DMS79 treated with DMSO at 0.1 percent for 48 hours (cell line): ENCODE results near the gene ALPL.

ENCODE experiments used
- DNase-seq: peaks from one replicate; lab custom pipeline; 2025; lab: John Stamatoyannopoulos, UW

ALPL gene

GRCh38 chr1:21598904-21599303 lies 89.7 kb downstream of the ALPL start:
- DNase-seq = no peak

DNA sequence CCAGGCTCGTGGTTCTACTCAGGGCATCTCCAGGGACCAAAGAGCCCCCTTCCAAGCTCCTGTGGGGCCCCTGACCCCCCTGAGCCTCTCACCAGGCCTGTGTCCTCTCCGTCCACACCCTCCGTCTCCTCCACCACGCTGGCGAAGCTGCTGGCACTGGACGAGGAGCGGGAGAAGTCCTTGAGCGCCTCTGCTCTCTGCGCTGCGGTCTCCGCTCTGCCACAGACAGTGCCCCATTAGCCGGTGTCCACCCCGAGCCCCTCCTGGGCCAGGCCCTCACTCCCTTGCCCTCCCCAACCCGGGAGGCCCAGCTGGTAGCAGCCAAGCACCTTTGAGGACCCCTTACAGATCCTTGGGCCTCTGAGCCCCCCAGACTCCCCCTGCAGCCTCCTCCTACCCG lies 90.2 kb downstream of the ALPL start:
- DNase-seq = no peak

DNA sequence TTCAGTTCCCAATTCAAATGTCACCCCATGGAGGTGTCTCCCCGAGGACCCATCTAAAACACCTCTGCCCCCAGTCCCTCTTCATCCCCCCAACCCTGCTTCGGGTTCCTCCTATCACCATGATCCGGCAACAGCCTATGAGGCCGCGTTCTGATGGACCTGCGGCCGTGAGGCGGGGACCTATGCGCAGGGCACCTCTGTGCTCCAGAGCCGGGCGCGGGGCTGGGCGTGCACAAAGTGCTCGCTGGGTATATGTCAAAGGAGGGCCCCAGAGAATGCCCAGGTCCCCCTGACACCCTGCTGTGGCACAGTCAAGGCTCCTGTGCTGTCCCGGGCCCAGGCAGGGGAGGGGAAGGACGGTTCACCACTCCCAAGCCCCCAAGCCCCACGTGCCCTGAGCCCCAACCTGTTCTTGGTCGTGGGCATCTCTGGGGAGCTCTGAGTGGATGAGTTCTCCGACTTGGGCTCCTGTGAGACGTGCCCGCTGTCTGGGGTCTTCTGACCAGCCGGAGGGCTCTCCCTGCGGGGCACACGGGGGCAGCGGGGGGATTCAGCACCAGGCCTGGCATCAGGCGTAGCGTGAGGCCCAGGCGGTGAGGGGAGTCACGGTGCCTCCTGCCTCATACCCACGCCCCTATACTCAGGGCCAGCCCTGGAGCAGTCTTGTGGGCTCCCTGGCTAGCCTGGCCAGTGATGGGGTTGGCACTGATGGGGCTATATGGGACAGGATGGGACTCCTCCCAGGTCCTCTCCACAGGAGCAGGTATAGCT lies 92.2 kb downstream of the ALPL start:
- no peak for DNase-seq

GRCh38 chr1:21603177-21604138 lies 94.2 kb downstream of the ALPL start:
- no peak for DNase-seq

DNA sequence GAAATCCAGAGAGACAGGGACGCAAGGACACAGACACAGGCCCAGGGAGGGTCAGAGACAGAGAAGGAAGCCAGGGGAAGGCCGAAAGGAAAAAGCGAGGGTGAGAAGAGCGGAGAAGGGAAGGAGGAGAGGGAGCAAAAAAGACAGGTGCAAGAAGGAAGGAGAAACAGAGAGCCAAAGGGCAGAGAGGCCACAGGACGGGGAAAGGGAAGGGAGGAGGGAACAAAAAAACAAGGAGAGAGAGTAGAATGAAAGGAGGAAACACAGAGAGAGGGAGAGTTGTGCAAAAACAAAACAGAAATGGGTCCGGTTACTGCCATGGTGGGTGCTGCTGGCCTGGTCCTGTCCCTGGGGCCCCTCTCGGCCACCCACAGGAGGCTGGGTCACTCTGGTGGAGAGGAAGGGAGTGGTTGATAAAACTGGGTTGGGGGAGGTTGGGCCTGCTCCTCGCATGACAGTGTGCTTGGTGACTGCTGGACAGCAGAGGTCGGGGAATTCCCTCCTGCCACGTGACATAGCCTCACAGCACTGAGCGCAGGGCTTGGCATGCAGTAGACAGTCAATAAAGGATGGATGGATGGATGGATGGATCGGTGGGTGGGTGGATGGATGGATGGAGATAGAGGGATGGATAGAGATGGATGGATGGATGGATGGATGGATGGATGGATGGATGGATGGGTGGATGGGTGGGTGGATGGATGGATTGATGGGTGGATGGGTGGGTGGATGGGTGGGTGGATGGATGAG lies 95.2 kb downstream of the ALPL start:
- no peak for DNase-seq

GRCh38 chr1:21605012-21605715 lies 95.9 kb downstream of the ALPL start:
- no peak for DNase-seq

DNA sequence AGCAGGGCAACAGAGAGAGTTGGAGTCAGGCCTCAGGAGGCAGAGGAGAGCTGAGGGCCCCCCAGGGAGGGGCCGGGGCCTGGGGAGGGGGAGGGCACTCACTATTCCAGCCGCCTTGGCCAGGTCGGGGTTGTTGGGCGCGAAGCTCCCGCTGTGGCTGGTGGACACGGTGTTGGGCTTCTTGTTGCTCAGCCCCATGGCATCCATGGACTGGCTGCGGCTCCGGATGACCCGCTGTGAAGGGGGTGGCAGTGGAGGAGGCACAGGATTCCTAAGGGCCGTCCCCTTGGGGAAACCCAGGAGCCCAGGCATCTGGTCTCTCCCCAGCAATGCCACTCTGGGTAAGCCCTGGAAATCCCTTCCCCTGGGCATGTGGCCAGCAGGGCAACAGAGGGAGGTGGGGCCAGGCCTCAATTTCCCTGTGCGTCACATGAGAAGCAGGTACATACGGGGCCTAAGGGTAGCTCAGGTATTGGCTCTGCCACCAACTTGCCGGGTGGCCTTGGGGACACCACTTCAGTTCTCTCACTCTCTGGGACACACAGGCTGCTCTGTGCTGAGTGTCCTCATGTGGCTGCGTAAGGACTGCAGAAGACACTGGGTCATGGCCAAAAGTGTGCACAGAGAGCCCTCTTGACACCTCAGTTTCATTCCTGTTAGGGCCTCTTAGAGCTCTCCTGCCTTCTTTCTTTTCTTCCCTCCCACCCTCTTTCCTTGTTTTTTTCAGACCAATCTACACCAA lies 96.9 kb downstream of the ALPL start:
- no peak for DNase-seq

DNA sequence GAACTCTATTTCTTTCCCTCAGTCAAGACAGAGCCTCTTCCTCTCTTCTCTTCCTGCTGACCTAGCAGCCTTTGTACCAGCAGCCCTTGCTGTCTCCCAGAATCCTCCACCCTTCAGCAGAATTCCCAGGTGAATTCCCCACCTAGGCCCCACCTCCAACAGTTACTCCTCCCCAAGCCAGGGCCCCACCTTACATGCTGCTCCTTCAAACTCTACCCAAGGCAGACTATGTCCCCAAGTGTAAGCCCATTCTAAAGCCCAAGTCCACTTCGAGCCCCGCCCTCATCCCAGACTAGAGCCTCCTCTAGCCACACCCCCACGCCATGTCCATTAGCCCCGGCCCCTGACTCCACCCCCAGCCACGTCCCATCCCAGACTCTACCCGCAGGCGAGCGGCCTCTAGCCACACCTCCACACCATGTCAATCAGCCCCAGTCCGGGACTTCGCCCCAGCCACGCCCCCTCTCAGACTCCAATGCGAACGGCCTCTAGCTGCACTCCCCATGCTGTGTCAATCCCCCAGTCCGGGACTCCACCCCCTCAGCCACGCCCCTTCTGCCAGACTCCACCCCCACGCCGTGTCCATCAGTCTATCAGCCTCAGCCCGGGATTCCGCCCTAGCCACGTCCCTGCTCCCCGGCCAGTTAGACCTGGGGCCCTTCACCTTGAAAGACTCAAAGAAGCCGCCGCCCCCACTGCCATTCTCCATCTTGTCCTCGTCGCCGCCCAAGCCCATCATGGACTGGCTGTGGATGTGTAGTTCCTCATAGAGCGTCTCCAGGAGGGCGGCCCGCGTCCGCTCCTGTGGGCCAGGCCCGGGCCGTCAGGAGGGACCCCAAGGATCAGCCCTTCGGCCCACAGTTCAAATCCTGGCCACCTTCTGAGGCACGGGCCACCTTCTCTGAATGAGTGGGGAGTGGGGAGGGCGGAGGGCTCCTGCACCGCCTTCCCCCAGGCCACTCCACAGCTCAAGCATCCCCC lies 98.6 kb downstream of the ALPL start:
- no peak for DNase-seq

GRCh38 chr1:21608798-21609197 lies 99.6 kb downstream of the ALPL start:
- no peak for DNase-seq

DNA sequence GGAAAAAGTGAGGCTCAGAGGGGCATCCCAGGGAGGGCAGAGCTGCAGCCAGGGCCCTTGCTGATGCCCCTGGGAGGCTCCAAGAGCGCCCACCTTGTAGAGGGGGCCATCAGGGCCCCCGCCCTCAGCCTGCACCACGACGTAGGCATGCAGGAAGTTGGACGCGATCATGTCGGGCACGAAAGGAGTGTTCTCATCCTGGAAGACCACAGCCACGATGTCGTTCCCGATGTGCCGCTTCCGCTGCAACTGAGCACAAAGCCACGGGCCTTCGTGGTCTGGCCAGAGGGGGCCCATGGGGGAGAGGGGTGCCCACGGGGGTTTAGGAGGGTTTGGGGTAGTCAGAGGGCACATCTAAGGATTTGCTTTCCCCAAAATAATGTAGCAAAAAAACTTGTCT lies 100.8 kb downstream of the ALPL start:
- no peak for DNase-seq

GRCh38 chr1:21610989-21611785 lies 102.0 kb downstream of the ALPL start:
- no peak for DNase-seq

- no peak for DNase-seq
Observed at GRCh38 chr1:21612057-21612456, 102.8 kb downstream of the ALPL start.

GRCh38 chr1:21613072-21613867 lies 104.0 kb downstream of the ALPL start:
- no peak for DNase-seq

DNA sequence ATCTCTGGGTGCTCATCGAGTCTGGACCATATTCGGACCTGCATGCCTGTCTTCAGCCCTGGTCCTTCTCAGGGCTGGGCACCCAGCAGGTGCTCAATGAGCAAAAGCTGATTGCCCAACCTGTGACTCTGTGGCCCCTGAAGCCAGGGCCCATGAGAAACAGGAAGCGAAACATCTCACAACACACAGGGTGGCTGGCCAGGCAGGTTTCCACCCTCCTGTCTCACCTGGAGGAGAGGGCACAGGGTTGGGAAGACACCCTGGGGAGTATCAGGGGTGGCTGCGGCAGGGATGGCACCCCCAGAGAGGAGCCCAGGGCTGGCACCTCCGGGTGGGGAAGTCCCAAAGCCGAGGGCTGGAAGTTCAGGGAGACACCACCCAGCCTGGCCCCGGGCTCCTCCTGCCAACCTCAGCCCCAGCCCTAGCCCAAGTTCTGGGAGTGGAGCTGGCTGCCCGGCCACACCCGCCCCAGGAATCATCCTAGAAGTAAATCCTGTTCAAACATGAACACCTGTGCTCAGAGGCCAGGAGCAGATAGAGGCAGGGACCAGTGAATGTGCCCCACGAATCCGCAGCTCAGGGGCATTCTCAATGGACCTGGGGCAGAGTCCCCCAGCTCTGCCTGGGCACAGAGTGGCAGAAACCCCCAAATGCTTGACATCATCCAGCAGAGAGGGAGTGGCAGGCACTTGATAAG lies 105.3 kb downstream of the ALPL start:
- no peak for DNase-seq

DNA sequence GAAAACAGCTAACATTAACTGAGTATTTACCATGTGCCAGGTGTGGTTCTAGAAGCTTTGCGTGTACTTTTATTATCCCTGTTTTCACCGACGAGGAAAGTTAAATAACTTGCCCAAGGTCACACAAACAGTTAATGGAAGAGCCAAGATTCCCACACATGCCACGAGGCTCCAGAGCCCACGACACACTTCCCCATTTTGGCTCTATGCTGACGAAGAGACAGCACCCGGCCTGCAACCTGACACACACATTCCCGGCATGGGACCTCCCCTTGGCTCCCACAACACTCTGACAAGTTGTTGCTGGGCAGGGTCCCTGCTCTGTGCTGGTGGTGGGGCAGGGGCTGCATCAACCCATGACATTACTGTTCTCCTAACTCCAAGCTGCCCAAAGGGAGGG lies 107.1 kb downstream of the ALPL start:
- no peak for DNase-seq

DNA sequence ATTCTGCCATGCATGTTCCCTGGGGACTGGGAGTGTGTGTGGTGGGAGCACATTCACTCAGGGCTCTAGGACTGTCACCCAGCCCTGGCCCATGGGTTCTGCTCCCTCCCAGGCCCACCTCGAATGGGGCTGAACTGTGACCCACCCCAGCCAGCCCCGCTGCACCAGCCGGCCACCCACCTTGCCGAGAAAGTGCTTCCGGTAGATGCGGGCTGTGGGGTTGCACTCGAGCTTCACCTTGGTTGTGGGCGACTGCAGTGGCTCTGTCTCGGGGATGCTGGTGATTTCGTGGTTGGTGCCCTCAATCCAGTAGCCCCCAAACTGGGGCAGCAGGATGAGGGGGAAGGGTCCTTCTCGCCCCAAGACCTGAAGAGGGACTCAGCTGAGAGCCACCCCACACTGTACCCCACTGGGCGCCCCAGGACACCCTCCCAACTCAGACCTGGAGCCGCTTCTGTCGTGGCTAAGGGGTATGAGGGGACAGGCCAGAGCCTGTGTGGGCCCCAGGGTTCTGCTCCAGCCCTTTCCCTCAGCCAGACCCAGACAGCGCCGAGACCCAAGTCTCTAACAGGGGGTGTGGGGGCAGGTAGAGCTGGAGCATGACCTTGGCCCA lies 108.0 kb downstream of the ALPL start:
- no peak for DNase-seq

GRCh38 chr1:21618059-21618458 lies 108.8 kb downstream of the ALPL start:
- DNase-seq = no peak
